GM19035 (cell line): ENCODE results near the gene DDX11.
"Not testable (repeated sequence)": the region's sequence is repeated elsewhere in the genome, so short reads cannot be mapped to it uniquely, and the experiment has no call there.

Experiments
- ATAC-seq: cut with Tn5 transposase; IDR thresholded peaks from one replicate; pipeline ENCODE4 v1.9.1; 2021; ENCODE audit not compliant: unreplicated experiment

Gene DDX11

GRCh38 chr12:31098363-31098762 lies 24.7 kb downstream of the DDX11 start:
- ATAC-seq: not testable (repeated sequence)

- ATAC-seq: not testable (repeated sequence)
Observed at GRCh38 chr12:31098771-31099170, 25.1 kb downstream of the DDX11 start.

- ATAC-seq: not testable (repeated sequence)
Observed at GRCh38 chr12:31099434-31099833, 25.8 kb downstream of the DDX11 start.

- ATAC-seq: not testable (repeated sequence)
Observed at GRCh38 chr12:31100503-31101208, 27.0 kb downstream of the DDX11 start.

GRCh38 chr12:31102125-31102524 lies 28.5 kb downstream of the DDX11 start:
- ATAC-seq: not testable (repeated sequence)

- not testable (repeated sequence) for ATAC-seq
Observed at GRCh38 chr12:31102596-31102995, 28.9 kb downstream of the DDX11 start.

- not testable (repeated sequence) for ATAC-seq
Observed at GRCh38 chr12:31103561-31103975, 29.9 kb downstream of the DDX11 start.

GRCh38 chr12:31104220-31104619 lies 30.6 kb downstream of the DDX11 start:
- ATAC-seq: not testable (repeated sequence)

- not testable (repeated sequence) for ATAC-seq
Observed at GRCh38 chr12:31104773-31105172, 31.1 kb downstream of the DDX11 start.

- no peak for ATAC-seq
Observed at GRCh38 chr12:31105668-31106067, 32.0 kb downstream of the DDX11 start.

- no peak for ATAC-seq
Observed at GRCh38 chr12:31106101-31106803, 32.6 kb downstream of the DDX11 start.

- ATAC-seq: not testable (repeated sequence)
Observed at GRCh38 chr12:31109773-31110172, 36.1 kb downstream of the DDX11 start.

GRCh38 chr12:31110263-31110662 lies 36.6 kb downstream of the DDX11 start:
- ATAC-seq: not testable (repeated sequence)

- not testable (repeated sequence) for ATAC-seq
Observed at GRCh38 chr12:31115092-31115601, 41.5 kb downstream of the DDX11 start.

- not testable (repeated sequence) for ATAC-seq
Observed at GRCh38 chr12:31116846-31117202, 43.2 kb downstream of the DDX11 start.

GRCh38 chr12:31117203-31118011 lies 43.7 kb downstream of the DDX11 start:
- ATAC-seq: peak; percentile 64

- no peak for ATAC-seq
Observed at GRCh38 chr12:31118347-31119191, 44.9 kb downstream of the DDX11 start.

- no peak for ATAC-seq
Observed at GRCh38 chr12:31119192-31119802, 45.6 kb downstream of the DDX11 start.

- no peak for ATAC-seq
Observed at GRCh38 chr12:31119803-31120211, 46.1 kb downstream of the DDX11 start.
